B cell (primary cell): Measurements from ENCODE around the gene WWP2.

Experiments used
- EZH2 ChIP-seq: IDR thresholded peaks from 2 replicates; pipeline ENCODE4 v1.6.1; 2012; ENCODE audit warnings: borderline replicate concordance, low read depth, mild to moderate bottlenecking, moderate library complexity, low read length; ENCODE audit not compliant: insufficient read depth, poor library complexity, severe bottlenecking
- TF ChIP-seq, protein P1 (sequence below): fragments of 200-600 bp; IDR thresholded peaks from one replicate; pipeline ENCODE4 v1.8.0; 2022; ENCODE audit warnings: antibody characterized with exemption, mild to moderate bottlenecking

DNA sequence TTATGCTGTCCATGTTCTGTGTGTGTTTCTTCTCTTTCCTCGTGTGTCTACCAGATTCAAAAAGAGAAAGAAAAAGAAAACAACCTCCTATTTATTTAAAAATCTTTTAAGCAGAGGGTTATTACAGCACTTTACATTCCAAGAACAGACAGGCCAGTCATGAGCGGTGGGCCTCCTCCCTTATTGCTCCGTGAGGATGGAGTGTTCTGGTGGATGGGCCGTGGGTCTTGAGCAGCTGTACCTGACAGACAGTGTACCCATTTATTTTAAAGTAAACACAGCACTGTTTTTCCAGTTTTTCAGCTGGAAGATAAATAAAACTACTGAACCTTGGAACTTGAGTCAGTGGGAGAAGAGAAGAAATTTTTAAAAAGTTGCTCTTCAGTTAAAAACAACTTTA is 52.4 kb downstream of the WWP2 start:
- no peak for TF ChIP-seq EZH2
- TF ChIP-seq, protein P1, sequence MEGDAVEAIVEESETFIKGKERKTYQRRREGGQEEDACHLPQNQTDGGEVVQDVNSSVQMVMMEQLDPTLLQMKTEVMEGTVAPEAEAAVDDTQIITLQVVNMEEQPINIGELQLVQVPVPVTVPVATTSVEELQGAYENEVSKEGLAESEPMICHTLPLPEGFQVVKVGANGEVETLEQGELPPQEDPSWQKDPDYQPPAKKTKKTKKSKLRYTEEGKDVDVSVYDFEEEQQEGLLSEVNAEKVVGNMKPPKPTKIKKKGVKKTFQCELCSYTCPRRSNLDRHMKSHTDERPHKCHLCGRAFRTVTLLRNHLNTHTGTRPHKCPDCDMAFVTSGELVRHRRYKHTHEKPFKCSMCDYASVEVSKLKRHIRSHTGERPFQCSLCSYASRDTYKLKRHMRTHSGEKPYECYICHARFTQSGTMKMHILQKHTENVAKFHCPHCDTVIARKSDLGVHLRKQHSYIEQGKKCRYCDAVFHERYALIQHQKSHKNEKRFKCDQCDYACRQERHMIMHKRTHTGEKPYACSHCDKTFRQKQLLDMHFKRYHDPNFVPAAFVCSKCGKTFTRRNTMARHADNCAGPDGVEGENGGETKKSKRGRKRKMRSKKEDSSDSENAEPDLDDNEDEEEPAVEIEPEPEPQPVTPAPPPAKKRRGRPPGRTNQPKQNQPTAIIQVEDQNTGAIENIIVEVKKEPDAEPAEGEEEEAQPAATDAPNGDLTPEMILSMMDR = no peak
